NCI-H446 (cell line): Measurements from ENCODE around the gene CREB1.

Experiments used
- DNase-seq, 2 experiments: peaks; one replicate each; lab custom pipeline; 2025; lab: John Stamatoyannopoulos, UW

The CREB1 gene

DNA sequence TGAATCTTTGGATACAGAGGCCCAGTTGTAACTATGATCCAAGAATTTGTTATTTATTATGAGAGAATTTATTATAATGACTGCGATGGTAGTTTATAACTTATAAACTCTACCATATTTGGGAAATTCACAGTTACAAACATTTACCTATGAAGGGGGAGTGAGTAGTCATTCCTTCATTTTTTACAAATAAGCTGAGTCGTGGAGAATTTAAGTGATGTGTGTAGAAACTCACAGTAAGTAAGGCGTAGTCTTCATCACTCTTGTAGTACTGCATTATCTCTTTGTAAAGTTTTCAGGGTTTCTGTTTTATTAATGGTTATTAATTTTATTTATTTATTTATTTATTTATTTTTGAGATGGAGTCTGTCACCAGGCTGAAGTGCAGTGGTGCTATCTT is 13.5 kb downstream of the CREB1 start:
- DNase-seq: no peak

- DNase-seq: no peak
Observed at GRCh38 chr2:207546822-207547221, 17.1 kb downstream of the CREB1 start.

DNA sequence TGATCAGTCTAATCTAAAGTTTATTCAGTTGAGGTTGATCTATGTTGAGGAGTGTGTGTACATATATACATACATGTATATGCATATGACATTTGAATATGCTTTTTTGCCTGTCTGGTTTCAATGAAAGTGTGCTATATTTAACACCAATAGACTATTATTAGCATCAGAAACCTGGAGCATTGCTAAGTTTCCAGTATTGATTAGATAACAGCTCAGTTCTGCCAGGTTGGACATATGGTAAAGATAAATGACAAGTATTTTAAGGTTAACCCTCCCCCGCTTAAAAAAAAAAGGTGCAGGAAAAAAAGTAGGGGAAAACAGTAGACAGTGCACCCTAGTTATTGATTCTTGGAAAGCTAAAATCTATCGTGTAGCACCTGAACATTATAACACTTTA is 19.4 kb downstream of the CREB1 start:
- DNase-seq: no peak

GRCh38 chr2:207558079-207558491 is 28.3 kb downstream of the CREB1 start:
- no peak for DNase-seq

GRCh38 chr2:207561386-207562080 is 31.8 kb downstream of the CREB1 start:
- DNase-seq: no peak

GRCh38 chr2:207565736-207566500 is 36.2 kb downstream of the CREB1 start:
- no peak for DNase-seq

DNA sequence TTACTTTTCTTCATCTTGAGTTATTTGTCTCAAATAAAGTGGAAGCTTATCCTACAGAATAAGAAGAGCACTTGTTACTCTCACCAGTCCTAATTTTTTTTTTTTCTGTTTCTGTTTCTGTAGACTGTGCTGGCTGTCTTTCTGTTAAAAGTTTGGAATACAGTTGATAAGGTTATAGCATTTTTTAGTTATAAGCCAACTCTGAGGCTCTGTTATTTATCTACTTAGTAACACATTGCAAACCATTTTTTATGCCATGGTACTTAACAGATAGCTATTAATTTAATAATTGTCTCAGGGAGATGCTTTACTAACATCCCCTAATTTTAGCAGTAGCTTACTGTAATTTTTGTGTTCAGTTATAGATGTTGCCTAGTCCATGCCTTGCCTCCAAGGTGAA is 37.9 kb downstream of the CREB1 start:
- no peak for DNase-seq

DNA sequence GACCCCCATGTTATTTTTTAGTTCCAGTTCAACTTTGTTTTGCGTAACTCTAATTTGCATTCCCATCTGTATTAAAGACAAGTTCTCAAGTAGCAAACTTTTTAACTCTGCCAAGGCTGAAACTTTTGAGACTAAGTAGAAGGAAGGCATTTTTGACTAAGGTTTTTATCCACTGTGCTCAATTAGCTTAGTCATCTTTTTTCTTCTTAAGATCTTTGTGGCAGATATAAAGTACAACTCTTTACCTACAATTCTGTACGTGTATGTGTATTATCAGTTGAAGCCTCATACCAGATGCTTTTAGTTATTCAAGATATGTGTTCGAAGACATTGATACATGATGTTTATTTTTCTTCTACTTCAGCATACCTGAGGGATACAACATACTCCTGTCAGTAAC is 41.6 kb downstream of the CREB1 start:
- no peak for DNase-seq

DNA sequence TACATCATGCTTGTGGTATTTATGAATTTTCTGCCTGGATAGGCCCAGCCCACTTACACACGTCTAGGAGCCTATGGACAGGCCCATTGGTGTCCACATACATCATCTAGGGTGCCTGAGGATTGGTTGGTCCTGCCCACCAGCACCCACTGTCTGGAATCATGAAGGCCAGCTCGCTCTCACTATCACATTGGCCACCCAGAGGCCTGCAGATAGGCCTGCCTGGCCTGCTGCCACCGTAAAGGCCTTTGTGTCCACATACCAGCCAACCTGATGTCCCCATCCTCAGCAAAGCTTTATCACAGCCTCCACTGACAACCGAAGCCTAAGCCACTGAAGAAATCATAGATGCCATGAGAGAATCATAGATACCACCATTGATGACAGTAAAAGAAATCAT is 55.2 kb downstream of the CREB1 start:
- no peak for DNase-seq

- DNase-seq: no peak
Observed at GRCh38 chr2:207587305-207587704, 57.5 kb downstream of the CREB1 start.

DNA sequence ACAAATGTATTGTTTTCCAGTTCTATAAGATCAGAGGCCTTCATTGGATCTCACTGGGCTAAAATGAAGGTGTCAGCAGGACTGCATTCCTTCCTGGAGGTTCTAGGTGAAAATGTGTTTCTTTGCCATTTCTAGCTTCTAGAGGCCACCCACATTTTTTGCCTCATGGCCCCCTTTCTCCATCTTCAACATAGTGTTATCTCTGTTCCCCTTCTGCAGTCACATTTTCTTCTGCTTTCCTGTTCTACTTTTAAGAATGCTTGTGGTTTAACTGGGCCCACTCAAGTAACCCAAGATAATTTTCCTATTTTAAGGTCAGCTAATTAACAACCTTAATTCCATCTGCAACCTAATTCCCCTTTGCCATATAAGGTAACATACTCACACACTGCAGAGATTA is 59.4 kb downstream of the CREB1 start:
- no peak for DNase-seq

GRCh38 chr2:207593277-207593676 is 63.5 kb downstream of the CREB1 start:
- DNase-seq: no peak

GRCh38 chr2:207594264-207594663 is 64.5 kb downstream of the CREB1 start:
- DNase-seq: no peak

GRCh38 chr2:207594731-207595130 is 65.0 kb downstream of the CREB1 start:
- no peak for DNase-seq

DNA sequence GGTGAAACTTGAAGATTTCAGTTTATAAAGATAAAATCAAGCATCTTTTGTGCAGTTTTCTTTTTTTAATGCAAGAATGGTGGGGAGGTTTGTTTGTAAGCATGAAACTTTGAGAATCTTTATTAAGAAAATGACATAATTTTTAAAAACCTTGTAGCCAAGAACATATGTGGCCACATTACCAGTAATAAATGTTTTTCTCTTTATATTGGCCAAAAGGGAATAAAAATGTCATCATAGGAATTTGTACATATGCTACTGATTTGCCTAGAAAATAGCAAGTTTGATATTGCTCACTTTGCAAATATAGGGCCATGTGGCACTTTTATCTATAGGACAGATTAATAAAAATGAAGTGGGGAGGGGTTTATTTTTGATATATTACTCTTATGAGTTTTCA is 69.9 kb downstream of the CREB1 start:
- DNase-seq: no peak

DNA sequence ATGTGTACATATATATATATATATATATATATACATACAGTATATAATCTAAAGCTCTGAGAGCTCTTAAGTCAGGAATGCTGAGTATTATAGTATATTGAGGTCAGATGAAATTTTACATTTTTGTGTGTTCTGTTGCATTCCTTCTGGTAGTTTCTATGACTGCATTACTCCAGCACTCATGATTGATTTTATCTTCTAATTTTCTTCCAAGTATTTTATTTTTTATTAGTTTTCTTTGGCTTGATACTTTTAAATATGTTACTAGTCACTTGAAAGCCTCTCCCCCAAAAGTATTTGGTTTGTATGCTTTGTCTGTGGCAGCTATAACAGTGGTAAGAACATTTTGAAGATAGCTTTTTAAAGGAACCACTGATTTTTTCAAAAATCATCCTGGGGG is 70.5 kb downstream of the CREB1 start:
- no peak for DNase-seq

DNA sequence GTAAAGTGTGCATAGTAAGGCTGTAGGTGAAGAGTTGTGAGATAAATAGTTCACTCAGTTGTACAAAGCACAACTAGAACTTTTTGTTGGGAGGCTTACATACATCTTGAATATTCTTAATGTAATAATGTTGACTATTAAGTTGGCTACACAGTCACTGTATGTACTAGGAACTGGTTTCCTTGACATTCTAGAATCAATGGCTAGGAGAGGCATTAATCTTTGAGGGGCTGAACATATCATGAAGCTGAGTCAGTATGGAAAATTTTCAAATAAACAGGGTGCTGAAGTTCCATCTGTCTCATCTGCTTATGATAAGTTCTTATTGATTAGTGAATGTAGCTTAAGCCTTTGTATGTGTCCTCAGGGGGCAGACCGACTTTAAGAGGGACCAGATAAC is 72.0 kb downstream of the CREB1 start:
- DNase-seq: no peak

- no peak for DNase-seq
Observed at GRCh38 chr2:207603486-207603885, 73.7 kb downstream of the CREB1 start.

DNA sequence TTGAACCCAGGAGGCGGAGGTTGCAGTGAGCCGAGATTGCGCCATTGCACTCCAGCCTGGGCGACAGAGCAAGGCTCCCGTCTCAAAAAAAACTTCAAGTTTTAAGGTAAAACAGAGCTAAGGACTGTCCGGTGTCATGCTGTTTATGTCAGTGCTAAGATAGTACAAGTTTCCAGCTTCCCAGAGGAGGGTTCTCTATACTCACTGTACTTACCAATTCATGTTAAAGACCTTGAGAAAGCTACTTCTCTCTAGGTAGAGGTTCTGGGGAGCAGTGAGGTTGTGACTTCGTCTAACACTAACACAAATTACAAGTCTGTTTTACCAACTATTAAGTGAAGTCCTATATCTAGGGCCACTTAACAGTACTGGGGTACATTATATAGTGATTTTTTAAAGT is 76.6 kb downstream of the CREB1 start:
- DNase-seq: no peak

DNA sequence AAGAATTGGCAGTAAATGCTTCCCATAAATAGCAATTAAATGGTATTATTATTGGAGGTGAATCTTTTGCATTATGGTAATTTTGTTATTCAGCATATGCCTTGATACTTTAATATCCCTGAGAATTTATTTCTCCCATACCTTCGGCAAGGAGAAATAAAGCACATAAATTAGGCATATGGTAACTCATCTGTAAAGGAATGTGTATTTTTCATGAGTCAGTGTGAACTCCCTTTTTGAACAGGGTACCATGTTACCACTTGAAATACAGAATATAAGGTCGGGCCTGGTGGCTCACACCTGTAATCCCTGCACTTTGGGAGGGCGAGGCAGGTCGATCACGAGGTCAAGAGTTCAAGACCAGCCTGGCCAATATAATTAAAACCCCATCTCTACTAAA is 77.1 kb downstream of the CREB1 start:
- DNase-seq: no peak

DNA sequence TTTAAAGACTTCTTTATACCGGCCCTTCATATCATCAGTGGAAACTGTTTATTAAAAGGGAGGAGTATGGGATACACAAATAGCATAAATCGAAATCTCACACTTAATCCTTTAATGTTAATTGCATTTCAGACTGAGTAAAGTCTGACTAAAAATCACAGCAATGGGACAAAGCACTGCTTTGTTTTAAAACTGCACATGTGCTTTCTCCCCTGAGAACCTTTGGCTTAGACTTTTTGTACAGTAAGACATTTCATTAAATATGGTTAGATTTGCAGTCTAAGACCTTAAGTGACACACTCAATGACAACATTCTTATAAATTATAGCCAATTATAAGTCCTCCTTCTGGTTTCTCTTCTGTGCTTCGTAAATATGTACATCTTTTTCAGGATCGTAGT is 83.0 kb downstream of the CREB1 start:
- no peak for DNase-seq

GRCh38 chr2:207614824-207615223 is 85.1 kb downstream of the CREB1 start:
- no peak for DNase-seq

GRCh38 chr2:207616185-207616584 is 86.4 kb downstream of the CREB1 start:
- DNase-seq: no peak
